WTC11 (cell line): ENCODE measurements around the gene RGS19. TPM values are rescaled to one million over a fixed set of nuclear protein-coding genes. Genes with fewer than 3 reads are reported as not detected.

Source experiments
- ATAC-seq: fragments of 200-7000 bp; cut with Tn5 transposase; 2 replicates; pipeline ENCODE4 v1.10.0; 2021; ENCODE audit warnings: mild to moderate bottlenecking, moderate library complexity
- CTCF ChIA-PET: fragments of 300-600 bp; sonication (Branson Sonifier 250); formaldehyde crosslinking; loops from one replicate; lab custom pipeline; 2021; ENCODE audit warnings: antibody characterized with exemption; lab: Charles Lee
- POLR2A ChIA-PET: fragments of 350-600 bp; sonication (Branson Sonifier 250); formaldehyde crosslinking; loops from one replicate; lab custom pipeline; 2021; ENCODE audit warnings: antibody characterized with exemption; lab: Charles Lee
- DNase-seq: peaks from one replicate; pipeline ENCODE4 v3.0.0; 2021; ENCODE audit warnings: low spot score
- H3K27ac Mint-ChIP-seq: 2 replicates; pipeline ENCODE4 v1.8.0; 2021; ENCODE audit warnings: mixed read lengths
- H3K27me3 Mint-ChIP-seq: 2 replicates; pipeline ENCODE4 v1.8.0; 2021; ENCODE audit warnings: low read depth, mild to moderate bottlenecking, moderate library complexity, mixed read lengths
- H3K36me3 Mint-ChIP-seq: 2 replicates; pipeline ENCODE4 v1.8.0; 2021; ENCODE audit warnings: mixed read lengths
- H3K4me1 Mint-ChIP-seq: 2 replicates; pipeline ENCODE4 v1.8.0; 2022; ENCODE audit warnings: mixed read lengths
- H3K4me3 Mint-ChIP-seq: 2 replicates; pipeline ENCODE4 v1.8.0; 2021; ENCODE audit warnings: mild to moderate bottlenecking, moderate library complexity, mixed read lengths
- H3K9me3 Mint-ChIP-seq: 2 replicates; pipeline ENCODE4 v1.8.0; 2021; ENCODE audit warnings: mixed read lengths
- ATF3 ChIP-seq: sonication (generic); formaldehyde crosslinking; conservative IDR thresholded peaks from 2 replicates; pipeline ENCODE4 v1.8.1; 2022; ENCODE audit warnings: mild to moderate bottlenecking, missing genetic modification reagents
- CBFB ChIP-seq: sonication (generic); formaldehyde crosslinking; IDR thresholded peaks from 2 replicates; pipeline ENCODE4 v1.8.1; 2022; ENCODE audit warnings: mild to moderate bottlenecking, low read depth, missing genetic modification reagents
- IRF1 ChIP-seq: sonication (generic); formaldehyde crosslinking; IDR thresholded peaks from 2 replicates; pipeline ENCODE4 v1.8.0; 2023; ENCODE audit warnings: missing genetic modification reagents
- MYBL2 ChIP-seq: sonication (generic); formaldehyde crosslinking; IDR thresholded peaks from 2 replicates; pipeline ENCODE4 v1.8.1; 2023; ENCODE audit warnings: mild to moderate bottlenecking, moderate library complexity, missing genetic modification reagents
- NR1H2 ChIP-seq: sonication (generic); formaldehyde crosslinking; IDR thresholded peaks from 2 replicates; pipeline ENCODE4 v1.9.0; 2021; ENCODE audit warnings: mild to moderate bottlenecking, moderate library complexity, missing genetic modification reagents
- NR2C2 ChIP-seq: sonication (generic); formaldehyde crosslinking; IDR thresholded peaks from 2 replicates; pipeline ENCODE4 v1.8.0; 2022; ENCODE audit warnings: mild to moderate bottlenecking, missing genetic modification reagents
- NR3C1 ChIP-seq: sonication (generic); formaldehyde crosslinking; conservative IDR thresholded peaks from 2 replicates; pipeline ENCODE4 v1.8.1; 2023; ENCODE audit warnings: low read depth, mild to moderate bottlenecking, missing genetic modification reagents
- PRDM15 ChIP-seq: sonication (generic); formaldehyde crosslinking; IDR thresholded peaks from 2 replicates; pipeline ENCODE4 v1.8.0; 2022; ENCODE audit warnings: missing genetic modification reagents
- SP1 ChIP-seq: sonication (generic); formaldehyde crosslinking; conservative IDR thresholded peaks from 2 replicates; pipeline ENCODE4 v1.8.1; 2022; ENCODE audit warnings: missing genetic modification reagents
- STAT6 ChIP-seq: sonication (generic); formaldehyde crosslinking; conservative IDR thresholded peaks from 2 replicates; pipeline ENCODE4 v1.8.1; 2023; ENCODE audit warnings: mild to moderate bottlenecking, low read depth, missing genetic modification reagents, moderate library complexity
- TEAD1 ChIP-seq: sonication (generic); formaldehyde crosslinking; IDR thresholded peaks from 2 replicates; pipeline ENCODE4 v1.8.0; 2022; ENCODE audit warnings: mild to moderate bottlenecking, missing genetic modification reagents
- TP53 ChIP-seq: sonication (generic); formaldehyde crosslinking; IDR thresholded peaks from 2 replicates; pipeline ENCODE4 v1.8.1; 2023; ENCODE audit warnings: mild to moderate bottlenecking, missing genetic modification reagents
- ZBTB21 ChIP-seq: sonication (generic); formaldehyde crosslinking; IDR thresholded peaks from 2 replicates; pipeline ENCODE4 v1.8.1; 2023; ENCODE audit warnings: mild to moderate bottlenecking, missing genetic modification reagents, borderline replicate concordance
- ZNF121 ChIP-seq: sonication (generic); formaldehyde crosslinking; IDR thresholded peaks from 2 replicates; pipeline ENCODE4 v1.8.0; 2023; ENCODE audit warnings: missing genetic modification reagents
- ZNF396 ChIP-seq: fragments of 250-450 bp; sonication (Bioruptor Pico); IDR thresholded peaks from 2 replicates; pipeline ENCODE4 v1.8.0; 2021; ENCODE audit warnings: mild to moderate bottlenecking, moderate library complexity, borderline replicate concordance
- ZNF423 ChIP-seq: fragments of 250-450 bp; sonication (Bioruptor Pico); IDR thresholded peaks from 2 replicates; pipeline ENCODE4 v2.1.2; 2022; ENCODE audit warnings: mild to moderate bottlenecking, moderate library complexity
- ZSCAN18 ChIP-seq: fragments of 250-450 bp; sonication (Bioruptor Pico); IDR thresholded peaks from 2 replicates; pipeline ENCODE4 v2.1.2; 2022; ENCODE audit warnings: mild to moderate bottlenecking, moderate library complexity
- total RNA-seq: library from RNA; stranded (reverse); gene quantifications from 3 replicates; pipeline ENCODE4 v1.2.3, GENCODE V29; 2021

The RGS19 gene
- total RNA-seq, 1 experiment from 2014 or later: 13.8 TPM

GRCh38 chr20:64049878-64050260 lies 29.4 kb downstream of the RGS19 start:
- no peak for ATAC-seq
- Mint-ChIP-seq H3K4me1 (peaks cover 28% of the 10 kb centered on the region), H3K36me3 (no peaks in the 10 kb centered on the region), H3K9me3 (no peaks in the 10 kb centered on the region), H3K27me3 (peaks cover 62% of the 10 kb centered on the region), H3K27ac (no peak overlapping the region), H3K4me3 (peak overlapping the region; percentile 57)
- ChIA-PET POLR2A (no interaction called here), CTCF (interaction anchor here (0.7 to 2.3 kb wide), 9 partner anchors 7 to 76 kb away, joined by 3 to 15 read pairs (median 5); partner anchors contain the start of genes LKAAEAR1, PRPF6 and TCEA2)
- TF ChIP-seq MYBL2 (CRISPR knock-in tag) (no peak), ZNF396 (CRISPR knock-in tag) (no peak), ZSCAN18 (no peak), ZNF423 (peak; percentile 86), NR2C2 (CRISPR knock-in tag) (no peak)
- no peak for DNase-seq

- H3K9me3 Mint-ChIP-seq: no peaks in the 10 kb centered on the region
- H3K36me3 Mint-ChIP-seq: no peaks in the 10 kb centered on the region
- ChIA-PET CTCF (interaction anchor here (0.7 to 2.3 kb wide), 5 partner anchors 8 to 68 kb away, joined by 3 to 15 read pairs (median 5); partner anchors contain the start of genes PRPF6 and TCEA2), POLR2A (no interaction called here)
- DNase-seq: peak; percentile 58
- H3K27me3 Mint-ChIP-seq: peaks cover 68% of the 10 kb centered on the region
- no peak for TF ChIP-seq NR3C1 (CRISPR knock-in tag)
- no peak for TF ChIP-seq IRF1 (CRISPR knock-in tag)
- no peak for TF ChIP-seq TP53 (CRISPR knock-in tag)
- no peak for TF ChIP-seq MYBL2 (CRISPR knock-in tag)
- peak within 1 kb of the TSS; percentile 57 for H3K4me3 Mint-ChIP-seq
- H3K4me1 Mint-ChIP-seq: peaks cover 29% of the 10 kb centered on the region
- ATAC-seq: peak; percentile 32
- no peak within 1 kb of the TSS for H3K27ac Mint-ChIP-seq
Observed at GRCh38 chr20:64049060-64049877, 30.0 kb downstream of the RGS19 start, which contains the start of gene SOX18. SOX18 (minus strand) TSS chr20:64049639; CDS start chr20:64049516, 123 bp downstream.

- TF ChIP-seq TEAD1 (CRISPR knock-in tag): no peak
- TF ChIP-seq NR1H2: no peak
- TF ChIP-seq PRDM15 (CRISPR knock-in tag): no peak
- 0 out of 2 replicates have a peak, but pooled peaks have one; percentile 5 for TF ChIP-seq SP1 (CRISPR knock-in tag)
- TF ChIP-seq STAT6 (CRISPR knock-in tag): no peak
- peak; percentile 73; the same call in 1 of the 2 replicates for TF ChIP-seq TP53 (CRISPR knock-in tag)
- TF ChIP-seq ZBTB21 (CRISPR knock-in tag): no peak
- TF ChIP-seq ATF3: no peak
- no peak for TF ChIP-seq ZNF121
- TF ChIP-seq ZNF423: peak; percentile 57
- TF ChIP-seq CBFB (CRISPR knock-in tag): 0 out of 2 replicates have a peak, but pooled peaks have one; percentile 15
- H3K4me1 Mint-ChIP-seq: peaks cover 25% of the 10 kb centered on the region
- DNase-seq: no peak
- POLR2A ChIA-PET: no interaction called here
- peaks cover 74% of the 10 kb centered on the region for H3K27me3 Mint-ChIP-seq
- peak; percentile 22 for ATAC-seq
- H3K27ac Mint-ChIP-seq: no peak overlapping the region
- no peaks in the 10 kb centered on the region for H3K9me3 Mint-ChIP-seq
- CTCF ChIA-PET: interaction anchor here (2.3 kb wide), 1 partner anchor 9 kb away, joined by 15 read pairs; no protein-coding TSS in a partner anchor
- no peak overlapping the region for H3K4me3 Mint-ChIP-seq
- H3K36me3 Mint-ChIP-seq: no peaks in the 10 kb centered on the region
Observed at GRCh38 chr20:64048402-64049044, 30.8 kb downstream of the RGS19 start.
